ENCODE measurements around the gene MIA.

The MIA gene

DNA sequence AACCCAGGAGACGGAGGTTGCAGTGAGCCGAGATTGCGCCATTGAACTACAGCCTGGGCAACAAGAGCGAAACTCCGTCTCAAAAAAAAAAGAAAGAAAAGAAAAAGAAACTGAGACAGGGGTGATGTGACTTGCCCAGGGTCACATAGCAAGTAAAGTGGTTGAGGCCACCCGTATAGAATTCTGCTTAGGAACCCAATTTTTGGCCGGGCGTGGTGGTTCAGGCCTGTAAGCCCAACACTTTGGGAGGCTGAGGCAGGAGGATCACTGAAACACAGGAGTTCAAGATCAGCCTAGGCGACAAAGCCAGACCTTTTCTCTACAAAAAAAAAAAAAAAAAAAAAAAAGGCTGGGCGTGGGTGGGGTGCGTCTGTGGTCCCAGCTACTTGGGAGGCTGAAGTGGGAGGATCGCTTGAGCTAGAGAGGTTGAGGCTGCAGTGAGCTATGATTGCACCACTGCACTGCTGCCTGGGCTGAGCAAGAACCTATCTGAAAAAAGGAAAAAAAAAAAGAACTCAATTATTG, 23.0 kb upstream of the MIA start:
- Histone ChIP-seq H2AFZ (ENCODE audit: low read length, unreplicated experiment) (no peak overlapping the region), H3K79me2 (ENCODE audit: control insufficient read depth, insufficient read depth, low read length, unreplicated experiment) (peaks cover 54% of the 10 kb centered on the region), H3K27ac (ENCODE audit: low read depth, low read length) (no peak overlapping the region), H3K4me1 (ENCODE audit: control insufficient read depth, insufficient read depth, low read length, unreplicated experiment) (peaks cover 19% of the 10 kb centered on the region), H3K4me3 (ENCODE audit: low read depth, low read length) (peak overlapping the region; percentile 88), H3K36me3 (ENCODE audit: insufficient read depth, low read length) (0 out of 2 replicates have a peak, but pooled peaks cover 6% of the 10 kb centered on the region), H3K27me3 (ENCODE audit: insufficient read depth, low read length) (no peaks in the 10 kb centered on the region)

- Histone ChIP-seq H2AFZ (ENCODE audit: low read length, unreplicated experiment) (no peak overlapping the region), H3K4me1 (ENCODE audit: control insufficient read depth, insufficient read depth, low read length, unreplicated experiment) (peaks cover 12% of the 10 kb centered on the region), H3K36me3 (ENCODE audit: insufficient read depth, low read length) (0 out of 2 replicates have a peak, but pooled peaks cover 10% of the 10 kb centered on the region), H3K27ac (ENCODE audit: low read depth, low read length) (no peak overlapping the region), H3K4me3 (ENCODE audit: low read depth, low read length) (peak overlapping the region; percentile 47), H3K27me3 (ENCODE audit: insufficient read depth, low read length) (no peaks in the 10 kb centered on the region), H3K79me2 (ENCODE audit: control insufficient read depth, insufficient read depth, low read length, unreplicated experiment) (peaks cover 59% of the 10 kb centered on the region)
Observed at GRCh38 chr19:40754611-40755247, 20.6 kb upstream of the MIA start.

- no peak overlapping the region for H3K27ac ChIP-seq (ENCODE audit: low read depth, low read length)
- H3K4me3 ChIP-seq (ENCODE audit: low read depth, low read length), result no peak overlapping the region
- H3K79me2 ChIP-seq (ENCODE audit: control insufficient read depth, insufficient read depth, low read length, unreplicated experiment), result peaks cover 59% of the 10 kb centered on the region
- H3K27me3 ChIP-seq (ENCODE audit: insufficient read depth, low read length), result no peaks in the 10 kb centered on the region
- peaks cover 11% of the 10 kb centered on the region; the same call in 1 of the 2 replicates for H3K36me3 ChIP-seq (ENCODE audit: insufficient read depth, low read length)
- H2AFZ ChIP-seq (ENCODE audit: low read length, unreplicated experiment), result no peak overlapping the region
- H3K4me1 ChIP-seq (ENCODE audit: control insufficient read depth, insufficient read depth, low read length, unreplicated experiment), result peaks cover 10% of the 10 kb centered on the region
Observed at GRCh38 chr19:40755248-40755624, 20.1 kb upstream of the MIA start.

DNA sequence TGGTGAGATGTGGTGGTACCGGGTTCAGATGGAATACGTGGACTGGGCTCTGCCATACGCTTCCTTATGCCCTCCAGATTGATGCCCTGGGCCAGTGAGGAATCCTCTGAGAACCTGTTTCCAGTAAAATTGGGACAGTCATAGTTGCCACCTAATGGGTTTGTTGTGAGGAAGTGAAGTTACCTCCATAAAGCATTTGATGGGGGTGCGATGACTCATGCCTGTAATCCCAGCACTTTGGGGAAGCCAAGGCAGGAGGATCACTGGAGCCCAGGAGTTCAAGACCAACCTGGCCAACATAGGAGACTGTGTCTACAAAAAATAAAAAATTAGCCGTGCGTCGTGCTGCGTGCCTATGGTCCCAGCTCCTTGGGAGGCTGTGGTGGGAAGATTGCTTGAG, 19.5 kb upstream of the MIA start:
- no peak overlapping the region for H2AFZ ChIP-seq (ENCODE audit: low read length, unreplicated experiment)
- H3K79me2 ChIP-seq (ENCODE audit: control insufficient read depth, insufficient read depth, low read length, unreplicated experiment), result peaks cover 59% of the 10 kb centered on the region
- H3K36me3 ChIP-seq (ENCODE audit: insufficient read depth, low read length), result peaks cover 13% of the 10 kb centered on the region; the same call in 1 of the 2 replicates
- no peak overlapping the region for H3K27ac ChIP-seq (ENCODE audit: low read depth, low read length)
- H3K4me1 ChIP-seq (ENCODE audit: control insufficient read depth, insufficient read depth, low read length, unreplicated experiment), result peaks cover 10% of the 10 kb centered on the region
- H3K4me3 ChIP-seq (ENCODE audit: low read depth, low read length), result no peak overlapping the region
- no peaks in the 10 kb centered on the region for H3K27me3 ChIP-seq (ENCODE audit: insufficient read depth, low read length)

DNA sequence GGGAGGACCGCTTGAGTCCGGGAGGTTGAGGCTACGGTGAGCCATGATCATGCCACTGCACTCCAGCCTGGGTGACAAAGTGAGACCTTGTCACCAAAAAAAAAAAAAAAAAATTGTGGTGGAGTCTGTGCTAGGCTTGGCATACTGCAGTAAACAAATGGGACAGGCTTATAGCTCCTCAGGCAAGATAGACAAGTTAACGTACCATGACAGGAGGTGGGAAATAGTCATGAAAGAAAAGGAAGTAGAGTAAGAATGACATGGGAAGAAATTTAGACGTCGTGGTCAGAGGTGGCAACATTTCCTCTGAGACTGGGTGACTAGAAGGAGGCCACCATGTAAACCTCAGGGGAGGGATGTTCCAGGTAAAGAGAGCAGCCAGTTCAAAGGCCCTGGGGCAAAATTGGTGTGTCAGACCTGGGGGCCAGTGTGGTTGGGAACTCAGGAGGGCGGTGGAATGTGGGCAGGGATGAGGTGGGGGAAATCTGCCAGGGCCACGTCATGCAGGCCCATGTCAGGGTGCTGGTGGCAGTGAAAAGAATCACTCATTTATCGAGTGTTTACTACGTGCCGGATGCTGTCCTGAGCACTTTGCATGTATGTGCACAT, 18.7 kb upstream of the MIA start:
- Histone ChIP-seq H3K4me1 (ENCODE audit: control insufficient read depth, insufficient read depth, low read length, unreplicated experiment) (peaks cover 10% of the 10 kb centered on the region), H3K4me3 (ENCODE audit: low read depth, low read length) (no peak overlapping the region), H3K79me2 (ENCODE audit: control insufficient read depth, insufficient read depth, low read length, unreplicated experiment) (peaks cover 55% of the 10 kb centered on the region)

DNA sequence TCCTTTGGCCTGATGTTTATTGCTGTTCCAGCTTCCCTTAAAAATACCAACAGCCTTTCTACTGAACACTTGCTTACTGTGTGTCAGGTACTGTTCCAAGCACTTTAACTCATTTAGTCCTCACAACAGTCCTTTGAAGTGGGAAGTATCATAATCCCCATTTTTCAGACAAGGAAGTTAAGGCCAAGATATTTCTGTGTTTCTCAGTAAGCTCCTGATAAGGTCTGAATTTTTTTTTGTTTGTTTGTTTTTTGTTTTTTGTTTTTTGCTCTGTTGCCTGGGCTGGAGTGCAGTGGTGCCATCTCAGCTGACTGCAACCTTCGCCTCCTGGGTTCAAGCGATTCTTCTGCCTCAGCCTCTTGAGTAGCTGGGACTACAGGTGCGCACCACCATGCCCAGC, 16.8 kb upstream of the MIA start:
- Histone ChIP-seq H3K36me3 (ENCODE audit: insufficient read depth, low read length) (peaks cover 15% of the 10 kb centered on the region; the same call in 1 of the 2 replicates), H3K27me3 (ENCODE audit: insufficient read depth, low read length) (no peaks in the 10 kb centered on the region), H3K4me3 (ENCODE audit: low read depth, low read length) (no peak overlapping the region), H3K27ac (ENCODE audit: low read depth, low read length) (no peak overlapping the region), H3K4me1 (ENCODE audit: control insufficient read depth, insufficient read depth, low read length, unreplicated experiment) (peaks cover 10% of the 10 kb centered on the region), H2AFZ (ENCODE audit: low read length, unreplicated experiment) (no peak overlapping the region), H3K79me2 (ENCODE audit: control insufficient read depth, insufficient read depth, low read length, unreplicated experiment) (peaks cover 39% of the 10 kb centered on the region)

More for the DNA sequence above, 18.7 kb upstream of the MIA start:
- Histone ChIP-seq H3K36me3 (ENCODE audit: insufficient read depth, low read length) (peaks cover 13% of the 10 kb centered on the region; the same call in 1 of the 2 replicates), H2AFZ (ENCODE audit: low read length, unreplicated experiment) (no peak overlapping the region), H3K27me3 (ENCODE audit: insufficient read depth, low read length) (no peaks in the 10 kb centered on the region), H3K27ac (ENCODE audit: low read depth, low read length) (no peak overlapping the region)

- H2AFZ ChIP-seq (ENCODE audit: low read length, unreplicated experiment), result no peak overlapping the region
- no peak overlapping the region for H3K4me3 ChIP-seq (ENCODE audit: low read depth, low read length)
- no peaks in the 10 kb centered on the region for H3K27me3 ChIP-seq (ENCODE audit: insufficient read depth, low read length)
- H3K36me3 ChIP-seq (ENCODE audit: insufficient read depth, low read length), result peaks cover 20% of the 10 kb centered on the region; the same call in 1 of the 2 replicates
- peaks cover 34% of the 10 kb centered on the region for H3K79me2 ChIP-seq (ENCODE audit: control insufficient read depth, insufficient read depth, low read length, unreplicated experiment)
- H3K27ac ChIP-seq (ENCODE audit: low read depth, low read length), result no peak overlapping the region
- peaks cover 8% of the 10 kb centered on the region for H3K4me1 ChIP-seq (ENCODE audit: control insufficient read depth, insufficient read depth, low read length, unreplicated experiment)
Observed at GRCh38 chr19:40759352-40759751, 16.0 kb upstream of the MIA start.

DNA sequence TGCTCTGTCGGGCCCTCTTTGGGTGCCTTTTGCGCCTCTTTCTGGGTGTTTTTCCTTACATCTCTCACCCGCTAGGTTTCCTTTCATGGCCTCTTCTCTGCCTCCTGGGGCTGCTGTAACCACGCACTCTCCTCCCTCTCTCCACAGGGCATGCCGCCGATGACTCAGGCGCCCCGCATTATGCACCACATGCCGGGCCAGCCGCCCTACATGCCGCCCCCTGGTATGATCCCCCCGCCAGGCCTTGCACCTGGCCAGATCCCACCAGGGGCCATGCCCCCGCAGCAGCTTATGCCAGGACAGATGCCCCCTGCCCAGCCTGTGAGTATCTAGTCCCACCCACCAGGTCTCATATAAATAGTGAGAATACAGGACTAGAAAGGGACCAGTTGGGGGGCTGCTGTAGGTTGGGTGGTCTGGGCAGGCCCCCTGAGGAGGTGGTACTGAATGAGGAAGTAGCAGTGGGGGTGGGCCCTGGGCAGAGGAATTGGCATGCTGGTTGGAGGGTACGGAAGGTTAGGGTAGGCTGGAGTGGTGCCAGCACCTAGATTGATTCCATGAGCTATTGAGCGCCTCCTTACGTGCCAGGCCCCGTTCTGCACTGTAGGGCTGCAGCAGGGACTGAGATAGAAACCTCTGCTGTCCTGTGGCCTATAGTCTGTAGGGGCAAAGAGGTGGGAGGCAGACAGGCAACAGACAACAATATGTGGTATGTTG, 12.4 kb upstream of the MIA start:
- peaks cover 14% of the 10 kb centered on the region; the same call in 1 of the 2 replicates for H3K36me3 ChIP-seq (ENCODE audit: insufficient read depth, low read length)
- no peak overlapping the region for H2AFZ ChIP-seq (ENCODE audit: low read length, unreplicated experiment)
- peaks cover 3% of the 10 kb centered on the region for H3K79me2 ChIP-seq (ENCODE audit: control insufficient read depth, insufficient read depth, low read length, unreplicated experiment)
- H3K27ac ChIP-seq (ENCODE audit: low read depth, low read length), result no peak overlapping the region
- H3K27me3 ChIP-seq (ENCODE audit: insufficient read depth, low read length), result no peaks in the 10 kb centered on the region
- no peaks in the 10 kb centered on the region for H3K4me1 ChIP-seq (ENCODE audit: control insufficient read depth, insufficient read depth, low read length, unreplicated experiment)
- H3K4me3 ChIP-seq (ENCODE audit: low read depth, low read length), result no peak overlapping the region

GRCh38 chr19:40763526-40763925, 11.8 kb upstream of the MIA start:
- Histone ChIP-seq H2AFZ (ENCODE audit: low read length, unreplicated experiment) (no peak overlapping the region), H3K79me2 (ENCODE audit: control insufficient read depth, insufficient read depth, low read length, unreplicated experiment) (no peaks in the 10 kb centered on the region), H3K36me3 (ENCODE audit: insufficient read depth, low read length) (peaks cover 10% of the 10 kb centered on the region; the same call in 1 of the 2 replicates), H3K4me1 (ENCODE audit: control insufficient read depth, insufficient read depth, low read length, unreplicated experiment) (no peaks in the 10 kb centered on the region), H3K27ac (ENCODE audit: low read depth, low read length) (no peak overlapping the region), H3K27me3 (ENCODE audit: insufficient read depth, low read length) (no peaks in the 10 kb centered on the region), H3K4me3 (ENCODE audit: low read depth, low read length) (no peak overlapping the region)

GRCh38 chr19:40763963-40764362, 11.4 kb upstream of the MIA start:
- Histone ChIP-seq H3K4me1 (ENCODE audit: control insufficient read depth, insufficient read depth, low read length, unreplicated experiment) (no peaks in the 10 kb centered on the region), H3K79me2 (ENCODE audit: control insufficient read depth, insufficient read depth, low read length, unreplicated experiment) (no peaks in the 10 kb centered on the region), H2AFZ (ENCODE audit: low read length, unreplicated experiment) (no peak overlapping the region), H3K4me3 (ENCODE audit: low read depth, low read length) (no peak overlapping the region), H3K27me3 (ENCODE audit: insufficient read depth, low read length) (no peaks in the 10 kb centered on the region), H3K36me3 (ENCODE audit: insufficient read depth, low read length) (peaks cover 10% of the 10 kb centered on the region; the same call in 1 of the 2 replicates), H3K27ac (ENCODE audit: low read depth, low read length) (no peak overlapping the region)

Measured in ACC112 (cell line).